Right lobe of liver (tissue), 4 donors: ENCODE results near the gene PPP1R9A.

Experiments
- POLR2A ChIP-seq: fragments of 450-650 bp; IDR thresholded peaks from one replicate; pipeline ENCODE4 v1.6.1; 2017; ENCODE audit warnings: antibody characterized with exemption, mild to moderate bottlenecking
- TF ChIP-seq, protein P1 (sequence below), 4 donors: fragments of 200-600 bp in 3 of 4; fragments of 450-650 bp in 1 of 4; IDR thresholded peaks; one replicate each; pipeline versions ENCODE4 v1.5.1 to v1.8.0; 2016 to 2022; ENCODE audit warnings: antibody characterized with exemption in 4 of 4, mild to moderate bottlenecking in 2 of 4
- donor health status: DM: no; HTN: no; CAD: no.
- donor health status: DM: no; HTN: no; CAD: no.
- donor health status: DM: no; HTN: yes; CAD: no.

DNA sequence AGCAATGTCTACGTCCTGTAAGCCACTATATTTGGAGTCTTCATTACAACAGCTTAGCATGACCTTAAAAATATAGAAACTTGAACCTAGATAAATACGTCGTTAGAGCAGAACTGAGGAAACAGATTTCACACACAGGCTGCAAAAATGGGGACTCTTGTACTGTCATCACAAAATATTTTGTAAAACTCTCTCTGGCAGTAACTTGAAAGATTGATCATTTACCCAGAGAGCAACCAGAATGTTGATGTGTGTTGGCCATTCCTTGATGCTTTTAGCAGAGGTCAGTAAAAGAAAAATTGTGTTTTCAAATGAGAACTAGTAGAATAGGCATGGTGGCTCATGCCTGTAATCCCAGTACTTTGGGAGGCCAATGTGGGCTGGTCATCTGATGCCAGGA is 431.4 kb downstream of the PPP1R9A start:
- TF ChIP-seq, protein P1, sequence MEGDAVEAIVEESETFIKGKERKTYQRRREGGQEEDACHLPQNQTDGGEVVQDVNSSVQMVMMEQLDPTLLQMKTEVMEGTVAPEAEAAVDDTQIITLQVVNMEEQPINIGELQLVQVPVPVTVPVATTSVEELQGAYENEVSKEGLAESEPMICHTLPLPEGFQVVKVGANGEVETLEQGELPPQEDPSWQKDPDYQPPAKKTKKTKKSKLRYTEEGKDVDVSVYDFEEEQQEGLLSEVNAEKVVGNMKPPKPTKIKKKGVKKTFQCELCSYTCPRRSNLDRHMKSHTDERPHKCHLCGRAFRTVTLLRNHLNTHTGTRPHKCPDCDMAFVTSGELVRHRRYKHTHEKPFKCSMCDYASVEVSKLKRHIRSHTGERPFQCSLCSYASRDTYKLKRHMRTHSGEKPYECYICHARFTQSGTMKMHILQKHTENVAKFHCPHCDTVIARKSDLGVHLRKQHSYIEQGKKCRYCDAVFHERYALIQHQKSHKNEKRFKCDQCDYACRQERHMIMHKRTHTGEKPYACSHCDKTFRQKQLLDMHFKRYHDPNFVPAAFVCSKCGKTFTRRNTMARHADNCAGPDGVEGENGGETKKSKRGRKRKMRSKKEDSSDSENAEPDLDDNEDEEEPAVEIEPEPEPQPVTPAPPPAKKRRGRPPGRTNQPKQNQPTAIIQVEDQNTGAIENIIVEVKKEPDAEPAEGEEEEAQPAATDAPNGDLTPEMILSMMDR (IDR thresholded peaks at IDR 0.05): no peak
- no peak for TF ChIP-seq POLR2A
